GM18526 (cell line): Measurements from ENCODE around the gene ADGRG7.

Source experiments
- POLR2A ChIP-seq: IDR thresholded peaks from 3 replicates; pipeline ENCODE4 v1.6.1; 2011; ENCODE audit not compliant: insufficient read length; ENCODE audit errors: extremely low read depth

ADGRG7 gene, protein sequence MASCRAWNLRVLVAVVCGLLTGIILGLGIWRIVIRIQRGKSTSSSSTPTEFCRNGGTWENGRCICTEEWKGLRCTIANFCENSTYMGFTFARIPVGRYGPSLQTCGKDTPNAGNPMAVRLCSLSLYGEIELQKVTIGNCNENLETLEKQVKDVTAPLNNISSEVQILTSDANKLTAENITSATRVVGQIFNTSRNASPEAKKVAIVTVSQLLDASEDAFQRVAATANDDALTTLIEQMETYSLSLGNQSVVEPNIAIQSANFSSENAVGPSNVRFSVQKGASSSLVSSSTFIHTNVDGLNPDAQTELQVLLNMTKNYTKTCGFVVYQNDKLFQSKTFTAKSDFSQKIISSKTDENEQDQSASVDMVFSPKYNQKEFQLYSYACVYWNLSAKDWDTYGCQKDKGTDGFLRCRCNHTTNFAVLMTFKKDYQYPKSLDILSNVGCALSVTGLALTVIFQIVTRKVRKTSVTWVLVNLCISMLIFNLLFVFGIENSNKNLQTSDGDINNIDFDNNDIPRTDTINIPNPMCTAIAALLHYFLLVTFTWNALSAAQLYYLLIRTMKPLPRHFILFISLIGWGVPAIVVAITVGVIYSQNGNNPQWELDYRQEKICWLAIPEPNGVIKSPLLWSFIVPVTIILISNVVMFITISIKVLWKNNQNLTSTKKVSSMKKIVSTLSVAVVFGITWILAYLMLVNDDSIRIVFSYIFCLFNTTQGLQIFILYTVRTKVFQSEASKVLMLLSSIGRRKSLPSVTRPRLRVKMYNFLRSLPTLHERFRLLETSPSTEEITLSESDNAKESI

DNA sequence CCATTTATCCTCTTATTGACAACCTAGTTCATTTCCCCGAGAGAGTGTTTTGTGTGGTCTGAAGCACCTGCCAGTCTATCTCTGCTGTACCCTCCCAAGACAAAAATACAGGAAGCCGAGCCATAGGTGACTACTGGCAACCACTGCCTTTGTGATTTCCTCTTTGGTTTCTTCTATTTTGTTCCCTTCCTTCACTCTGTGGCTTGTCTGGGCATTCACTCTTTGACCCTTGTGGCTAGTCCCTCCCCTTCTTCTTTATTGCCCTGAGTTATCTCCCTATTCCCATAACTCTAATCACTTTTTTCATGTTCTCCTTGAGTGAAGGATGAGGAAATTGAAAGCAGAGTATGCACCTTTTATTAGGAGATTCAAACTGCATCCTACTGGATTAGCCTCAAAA, at the start of gene ADGRG7:
Gene ADGRG7 (plus strand): TSS at position 297 of the 400 bp plus-strand sequence. CDS start 256 bp downstream, outside the sequence.
- no peak for TF ChIP-seq POLR2A

DNA sequence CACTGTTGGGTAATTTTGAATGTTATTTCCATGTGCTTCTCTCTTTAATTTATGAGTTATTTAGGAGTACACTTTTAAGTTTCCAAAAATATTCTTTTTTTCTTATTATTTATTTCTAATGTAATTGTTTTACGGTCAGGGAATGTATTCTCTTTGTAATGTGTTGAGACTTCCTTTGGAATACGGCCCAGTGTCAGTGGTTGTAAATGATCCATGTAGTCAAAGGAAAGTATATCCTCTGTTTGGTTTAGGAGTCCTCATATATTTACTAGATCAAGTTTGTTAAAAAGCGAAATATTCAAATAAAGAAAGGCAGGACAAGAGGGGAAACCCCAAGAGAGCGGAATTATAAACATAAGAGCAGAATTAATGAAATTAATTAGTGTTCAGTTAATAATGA, 49.0 kb upstream of the ADGRG7 start:
- TF ChIP-seq POLR2A: no peak

DNA sequence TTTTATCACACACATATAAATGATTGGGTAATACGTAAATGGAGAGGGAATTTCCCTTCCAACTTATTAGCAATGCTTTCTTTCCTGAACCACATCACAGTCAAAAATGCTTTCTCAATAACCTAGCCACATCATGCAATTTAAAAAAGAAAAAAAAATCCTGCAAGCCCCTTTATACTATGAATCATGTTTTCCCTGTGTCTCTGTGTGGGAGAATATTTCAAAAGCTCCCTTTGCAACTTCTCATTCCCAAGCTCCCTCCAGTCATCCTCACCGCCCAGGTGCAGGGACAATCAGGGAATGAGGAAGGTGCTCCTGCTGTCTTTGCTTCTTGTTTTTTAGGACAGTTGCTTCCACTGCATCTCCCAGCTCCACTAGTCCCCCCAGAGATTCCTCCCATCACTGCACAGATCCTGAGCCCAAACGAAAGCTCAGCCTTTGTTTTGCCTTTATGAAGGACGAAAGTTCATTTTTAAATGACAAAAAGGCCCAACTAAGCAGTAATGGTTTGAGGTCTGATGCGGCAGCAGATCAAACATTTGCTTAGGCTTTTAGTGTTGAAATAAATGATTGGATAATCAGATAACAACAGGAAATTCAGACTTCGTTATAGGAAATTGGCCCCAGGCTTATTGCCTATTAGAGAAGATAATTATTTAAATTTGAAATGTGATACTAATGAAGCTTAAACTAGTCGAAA, 47.8 kb upstream of the ADGRG7 start:
- TF ChIP-seq POLR2A: no peak

DNA sequence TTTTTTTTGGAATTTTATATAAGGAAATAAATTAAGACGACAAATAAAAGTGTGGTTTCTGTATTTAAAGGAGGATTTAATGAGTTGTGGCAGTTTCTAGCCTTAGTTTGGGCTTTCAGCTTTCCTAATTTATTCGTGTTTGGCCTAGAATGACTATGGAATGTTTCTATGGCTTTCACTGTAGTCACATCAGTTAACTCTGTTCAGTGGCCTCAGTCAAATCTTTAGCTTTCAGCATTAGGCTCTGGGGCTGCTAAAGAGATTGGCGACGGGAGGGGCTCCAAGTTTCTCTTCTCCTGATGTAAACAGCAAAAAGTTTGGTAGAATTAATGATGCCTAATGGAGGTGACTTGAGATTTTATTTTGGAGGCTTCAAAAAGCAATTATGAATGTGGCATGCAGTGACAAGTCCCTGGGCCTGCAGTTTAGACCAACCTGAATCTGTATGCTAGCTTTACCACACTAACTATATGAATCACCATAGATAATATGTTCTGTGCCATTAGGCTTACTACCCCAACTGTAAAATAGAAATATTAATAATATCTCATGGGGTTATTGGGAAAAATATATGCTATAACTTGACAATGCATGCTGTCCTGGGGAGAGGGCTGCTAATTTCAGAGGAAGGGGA, 47.1 kb upstream of the ADGRG7 start:
- no peak for TF ChIP-seq POLR2A

DNA sequence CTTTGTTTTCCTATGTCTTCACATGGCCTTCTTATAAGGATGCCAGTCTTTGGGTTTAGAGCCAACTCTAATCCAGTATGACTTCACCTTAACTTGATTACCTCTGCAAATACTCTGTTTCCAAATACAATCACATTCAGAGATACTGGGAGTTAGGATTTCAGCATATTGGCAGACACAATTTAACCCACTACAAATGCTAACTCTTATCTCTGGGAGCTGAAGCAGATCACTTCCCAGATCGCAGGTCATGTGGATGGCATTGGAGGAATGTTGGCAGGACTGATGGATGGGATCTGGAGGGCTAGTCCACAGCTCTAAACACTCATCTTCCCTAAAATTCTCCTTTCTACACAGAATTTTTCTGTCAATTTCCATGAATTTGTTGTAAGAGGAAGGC, 46.2 kb upstream of the ADGRG7 start:
- no peak for TF ChIP-seq POLR2A

DNA sequence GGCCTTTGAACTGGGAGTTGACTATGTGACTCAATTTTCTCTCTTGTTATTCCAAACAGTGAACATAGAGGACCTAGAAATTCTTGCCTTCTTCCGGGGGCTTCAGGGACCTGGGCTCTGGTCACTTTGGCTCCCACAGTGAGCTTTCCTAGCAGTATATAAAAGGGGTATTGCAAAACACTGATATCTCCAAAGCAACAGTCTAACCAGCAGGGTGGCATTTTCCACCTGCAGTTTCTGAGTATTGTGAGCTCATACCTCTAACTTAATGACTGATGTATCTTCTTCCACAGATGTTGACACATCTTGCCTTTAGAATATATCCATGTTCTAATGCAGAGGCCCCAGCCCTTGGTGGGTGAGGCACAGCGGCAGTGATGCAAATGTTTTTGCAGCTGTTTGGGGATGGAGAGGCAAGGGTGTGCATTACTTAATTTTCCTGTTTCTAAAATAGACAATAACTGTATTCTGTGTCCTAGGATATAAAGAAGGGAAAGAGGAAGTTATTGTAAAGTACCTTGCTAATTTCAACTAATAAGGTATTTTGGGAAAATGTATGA, 45.7 kb upstream of the ADGRG7 start:
- no peak for TF ChIP-seq POLR2A

DNA sequence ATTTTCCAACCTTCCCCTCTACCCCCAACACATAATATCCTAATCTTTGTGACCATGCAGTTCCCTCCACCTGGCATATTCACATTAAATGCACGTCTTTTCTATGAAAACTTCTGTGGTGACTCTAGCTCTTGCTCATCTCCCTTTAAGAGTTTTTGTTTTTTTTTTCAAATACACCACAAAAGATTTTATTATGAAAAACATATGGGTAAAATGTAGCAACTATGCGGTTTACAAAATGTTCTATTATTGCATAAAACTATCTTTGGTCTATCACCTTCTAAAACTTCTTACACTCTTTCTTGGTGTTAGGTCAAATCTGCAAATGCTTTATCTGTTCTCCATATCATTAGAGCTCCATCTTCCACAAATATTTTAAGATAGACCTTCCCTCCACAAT, 38.6 kb upstream of the ADGRG7 start:
- no peak for TF ChIP-seq POLR2A

DNA sequence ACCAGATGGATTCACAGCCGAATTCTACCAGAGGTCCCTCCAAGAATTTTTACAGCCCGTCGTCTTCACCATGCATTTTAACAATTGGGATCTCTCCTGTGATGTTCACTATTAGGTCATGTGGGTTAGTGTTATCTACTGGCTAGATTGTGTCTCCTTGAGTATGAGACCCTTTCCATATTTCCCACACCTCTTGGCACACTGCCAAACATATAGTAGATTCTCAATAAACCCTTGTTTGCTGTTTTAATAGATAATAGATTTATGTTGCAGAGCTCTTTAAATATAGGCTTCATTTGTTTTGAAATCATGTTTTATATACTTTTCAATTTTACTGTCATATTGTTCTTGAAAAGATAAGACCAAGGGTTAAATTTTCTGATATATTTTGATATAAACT, 34.9 kb upstream of the ADGRG7 start:
- no peak for TF ChIP-seq POLR2A

DNA sequence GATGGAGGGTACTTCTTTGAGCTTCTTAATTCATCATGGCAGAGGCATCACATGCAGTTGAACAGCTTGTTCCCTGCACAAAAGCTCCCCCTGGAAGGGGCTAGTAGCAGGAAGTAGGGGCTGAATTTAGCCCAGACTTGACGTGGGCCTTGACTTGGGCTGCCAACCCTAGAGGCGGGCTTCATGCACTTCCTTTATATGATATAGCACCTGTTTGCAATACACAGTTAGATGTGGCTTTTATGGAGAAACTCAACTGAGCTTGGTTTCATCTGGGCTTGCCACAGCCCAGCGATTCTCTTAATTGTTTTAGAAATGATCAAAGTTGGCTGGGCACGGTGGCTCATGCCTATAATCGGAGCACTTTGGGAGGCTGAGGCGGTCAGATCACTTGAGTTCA, 33.7 kb upstream of the ADGRG7 start:
- no peak for TF ChIP-seq POLR2A

DNA sequence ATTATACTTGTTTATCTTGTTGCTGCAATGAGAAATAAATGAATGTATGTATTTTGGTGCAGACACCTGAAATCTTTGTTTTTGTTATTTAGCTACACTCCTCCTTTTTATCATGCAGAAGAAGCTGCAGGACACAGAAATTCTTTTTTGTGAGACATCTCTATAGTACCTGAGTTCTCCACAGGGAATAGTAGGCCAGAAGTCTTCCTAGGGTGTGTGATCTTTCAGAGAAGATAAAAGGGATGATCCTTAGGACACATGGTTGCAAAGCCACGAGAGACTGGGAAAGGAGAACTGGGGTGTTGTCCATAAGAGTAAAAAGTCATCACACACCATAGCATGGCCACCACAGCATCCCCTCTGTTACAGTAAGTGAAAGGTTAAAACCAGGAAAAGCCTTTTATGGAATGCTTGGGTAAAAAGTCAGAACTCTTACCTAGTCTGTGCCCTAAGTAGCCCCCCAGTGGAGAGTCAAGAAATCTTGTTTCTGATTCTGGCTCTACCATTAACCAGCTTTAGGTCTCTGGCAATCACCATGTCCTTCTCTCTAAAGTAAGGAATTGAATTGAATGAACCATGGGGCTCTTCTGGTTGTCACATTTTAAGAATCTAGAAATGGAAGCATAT, 31.9 kb upstream of the ADGRG7 start:
- TF ChIP-seq POLR2A: no peak

DNA sequence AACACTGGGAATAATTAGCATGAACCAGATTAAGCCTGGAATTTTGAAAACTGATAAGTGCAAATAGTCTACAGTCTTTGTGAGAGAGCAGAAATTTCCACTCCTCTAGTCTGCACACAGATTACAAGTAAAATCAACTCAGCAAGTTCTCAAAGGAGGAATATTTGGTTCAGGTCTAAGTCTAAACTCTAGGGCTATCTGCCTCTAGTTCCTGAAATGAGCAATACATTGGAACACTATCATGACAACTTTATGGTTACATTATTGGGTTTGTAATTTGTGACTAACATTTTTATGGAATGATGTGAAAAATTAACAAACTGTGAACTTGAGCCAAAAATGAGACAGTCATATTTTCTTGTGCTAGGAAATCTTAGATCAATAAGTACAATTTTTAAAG, 30.8 kb upstream of the ADGRG7 start:
- TF ChIP-seq POLR2A: no peak

DNA sequence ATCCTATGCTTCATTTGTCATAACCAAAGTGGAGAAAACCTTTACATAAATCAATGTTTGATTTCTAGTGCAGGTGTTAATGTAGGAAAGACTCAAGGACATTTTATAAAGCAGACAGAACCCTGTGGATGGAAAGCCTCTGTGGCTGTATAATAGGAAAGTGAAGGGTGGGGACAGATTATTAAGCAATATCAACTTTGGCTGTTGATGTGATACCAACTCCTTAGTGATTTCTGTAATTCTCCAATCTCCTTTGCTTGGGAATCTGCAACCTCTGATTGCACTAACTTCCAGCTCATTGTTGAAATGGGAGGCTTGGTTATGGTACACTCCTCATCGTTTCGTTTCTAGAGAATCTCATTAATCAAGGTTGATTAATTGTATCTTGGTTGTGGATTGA, 29.3 kb upstream of the ADGRG7 start:
- TF ChIP-seq POLR2A: no peak

DNA sequence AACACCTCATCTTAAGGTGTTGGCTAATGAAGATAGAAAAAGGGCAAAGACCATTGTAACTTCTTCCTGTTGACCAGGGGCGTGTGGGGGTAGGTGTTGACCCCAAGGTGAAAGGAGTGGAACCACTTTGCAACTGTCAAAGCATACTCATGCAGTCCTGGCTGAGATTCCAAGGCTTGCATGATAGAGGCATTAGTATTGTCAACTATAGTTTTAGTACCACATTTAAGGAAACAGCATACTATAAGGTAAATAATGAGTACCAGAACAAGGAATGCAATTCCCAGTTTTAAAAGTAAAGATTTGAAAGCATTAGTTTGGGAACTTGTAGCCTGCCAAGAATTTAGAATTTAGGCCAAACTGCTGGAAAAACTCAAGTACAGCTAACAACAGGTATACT, 27.8 kb upstream of the ADGRG7 start:
- no peak for TF ChIP-seq POLR2A

DNA sequence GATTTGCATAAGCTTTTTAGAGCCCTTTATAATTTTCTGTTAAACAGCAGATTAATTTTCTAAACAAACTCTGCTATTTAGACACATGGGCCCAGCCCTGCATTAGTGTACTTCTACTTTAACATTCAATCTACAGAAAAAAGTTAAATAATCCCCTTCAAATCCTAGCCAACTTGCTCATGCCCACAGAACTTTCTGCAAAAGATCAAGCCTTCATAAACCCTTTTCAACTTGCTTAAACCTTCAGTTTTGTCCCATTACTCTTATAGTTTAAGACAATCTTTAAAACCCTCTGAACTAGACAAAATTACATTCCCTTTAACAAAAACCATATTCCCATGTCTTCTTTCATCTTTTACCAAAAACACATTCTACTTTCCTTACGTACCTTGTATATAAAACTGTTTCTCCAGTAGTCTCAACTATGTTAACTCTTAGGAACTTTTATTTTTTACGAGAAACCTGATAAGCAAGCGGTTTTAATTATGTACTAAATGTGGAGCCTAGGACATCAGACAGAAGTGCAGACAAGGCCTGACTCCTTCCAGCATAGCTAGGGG, 25.2 kb upstream of the ADGRG7 start:
- TF ChIP-seq POLR2A: no peak
